ENCODE results near the gene NAPB.
A peak's percentile ranks its signal among the peaks of the same experiment; 100 is the strongest.
"Not testable (repeated sequence)": the region's sequence is repeated elsewhere in the genome, so short reads cannot be mapped to it uniquely, and the experiment has no call there.

NAPB gene

GRCh38 chr20:23367770-23368169 is 53.5 kb downstream of the NAPB start:
- DNase-seq (ENCODE audit: low spot score) = no peak

DNA sequence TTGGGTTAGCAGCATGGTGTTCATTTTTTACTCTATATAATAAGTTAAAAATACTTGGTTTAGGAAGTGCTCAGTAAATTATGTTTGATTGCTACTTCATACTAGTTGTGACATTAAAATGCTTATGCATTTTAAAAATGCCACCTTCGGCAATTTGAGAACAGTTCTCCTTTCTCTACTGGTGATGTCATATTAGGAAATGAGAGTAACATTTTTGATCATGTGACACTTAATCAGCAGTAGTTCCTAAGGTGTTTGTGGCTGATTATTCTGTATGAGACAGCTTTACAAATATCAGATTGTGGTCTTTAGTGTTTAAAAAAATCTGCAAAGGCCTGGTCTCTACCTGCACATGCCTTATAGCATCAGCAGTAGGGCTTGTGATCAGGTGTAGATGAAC is 54.9 kb downstream of the NAPB start:
- no peak for DNase-seq (ENCODE audit: low spot score)

- DNase-seq (ENCODE audit: low spot score) = no peak
Observed at GRCh38 chr20:23365390-23366165, 55.7 kb downstream of the NAPB start.

GRCh38 chr20:23363257-23363649 is 58.0 kb downstream of the NAPB start:
- DNase-seq (ENCODE audit: low spot score) = no peak

DNA sequence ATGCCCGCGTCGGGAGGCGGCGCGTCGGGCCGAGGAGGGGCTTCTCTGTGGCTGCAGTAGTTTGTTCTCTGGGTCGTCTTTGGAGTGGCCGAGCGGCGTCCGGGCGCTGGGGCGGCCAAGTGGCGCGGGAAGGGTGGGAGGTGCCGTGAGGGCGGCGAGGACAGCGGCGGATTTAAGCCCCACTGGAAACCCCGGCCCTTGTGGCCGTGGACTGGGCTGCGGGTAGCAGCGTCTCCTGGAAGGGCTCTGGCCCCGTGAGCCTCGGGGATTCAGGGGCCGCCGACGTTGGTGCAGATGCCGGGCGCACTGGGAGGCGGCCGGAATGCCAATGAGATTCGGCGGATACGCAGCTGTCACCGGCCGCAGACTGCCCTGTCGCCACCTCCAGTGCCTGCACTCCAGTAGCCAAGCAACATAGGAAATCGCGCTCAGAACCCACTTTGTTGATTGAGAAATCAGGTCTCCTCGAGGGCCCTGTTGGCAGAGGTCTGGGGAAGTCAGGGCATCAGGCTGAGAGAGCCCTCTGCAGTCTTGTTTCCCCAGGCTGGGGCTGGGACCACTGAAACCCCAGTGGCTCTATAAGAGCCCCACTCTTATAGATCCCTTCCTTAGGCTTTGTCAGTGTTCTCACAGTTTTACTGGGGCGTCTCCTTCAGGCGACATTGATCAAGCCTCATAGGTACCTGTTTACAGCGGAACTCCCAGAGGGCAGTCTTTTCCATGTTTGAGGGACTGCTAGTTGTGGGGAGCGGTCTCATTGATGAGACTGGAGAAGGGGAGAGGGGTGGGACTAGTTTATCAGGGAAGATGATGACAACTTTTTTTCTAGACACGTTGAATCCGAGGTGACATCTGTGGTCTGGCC is 58.7 kb downstream of the NAPB start:
- DNase-seq (ENCODE audit: low spot score) = peak; percentile 54

DNA sequence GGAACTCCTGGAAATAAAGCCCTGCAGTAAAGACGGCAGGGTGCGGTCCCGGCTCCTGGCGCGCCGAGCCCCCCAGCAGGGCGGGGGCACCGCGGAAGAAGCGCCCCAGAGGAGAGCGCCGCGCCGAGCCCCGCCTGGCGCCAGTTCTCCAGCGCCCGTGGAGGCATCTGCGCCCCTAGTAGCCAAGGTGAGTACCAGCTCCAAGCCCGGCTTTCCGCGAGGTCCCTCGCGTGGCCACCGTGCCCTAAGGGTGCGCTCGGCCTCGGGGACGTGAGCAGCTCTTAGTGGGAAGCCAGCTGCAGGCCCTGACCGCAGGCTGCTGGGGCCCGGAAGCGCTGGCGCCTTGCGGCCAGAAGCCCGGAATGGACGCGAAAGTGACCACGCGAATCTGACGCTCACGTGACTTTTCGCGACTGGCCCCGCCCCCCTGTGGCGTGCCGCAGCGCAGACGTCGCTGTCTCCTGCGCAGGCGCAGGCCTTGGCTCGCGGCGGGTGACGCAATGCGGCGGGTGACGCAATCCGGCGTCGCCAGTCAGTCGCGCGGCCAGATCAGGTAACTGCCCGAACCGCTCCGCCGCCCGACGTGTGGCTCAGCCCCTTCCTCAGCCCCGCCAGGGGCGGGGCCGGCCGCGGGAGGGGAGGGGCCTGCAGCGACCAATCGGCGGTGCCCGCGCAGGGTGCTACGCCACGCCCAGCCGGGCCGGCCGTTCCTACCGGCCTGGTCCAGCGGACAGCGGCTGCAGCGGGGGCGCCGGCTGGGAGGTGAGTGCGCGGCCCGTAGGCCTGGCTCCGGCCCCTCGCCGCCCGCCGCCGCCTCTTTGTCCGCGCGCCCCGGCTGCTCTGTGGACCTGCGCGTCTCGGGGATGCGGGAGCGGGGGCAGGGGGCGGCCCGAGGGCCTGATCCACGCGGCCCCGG is 59.6 kb downstream of the NAPB start, which contains the start of gene GZF1:
GZF1 (plus strand) TSS at position 707 of the 916 bp plus-strand sequence. CDS start 2,202 bp downstream, outside the sequence.
- peak; percentile 98 for DNase-seq (ENCODE audit: low spot score)

DNA sequence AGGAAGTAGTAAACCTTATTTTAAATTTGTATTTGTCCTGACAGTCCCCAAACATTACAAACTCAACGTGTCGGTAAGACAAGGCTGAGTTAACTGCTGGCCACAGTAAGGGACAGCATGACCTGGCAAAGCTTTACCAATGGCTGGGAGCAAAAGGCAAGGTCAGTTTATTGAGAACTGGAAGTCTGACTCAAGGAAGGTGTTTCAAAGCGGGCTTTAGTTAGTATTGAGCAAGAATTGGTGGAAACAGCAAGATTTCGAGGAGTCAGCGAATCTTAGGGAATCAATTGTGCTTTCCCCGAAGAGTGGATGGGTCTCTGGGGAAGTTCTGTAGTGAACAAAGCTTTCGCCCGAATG is 60.2 kb downstream of the NAPB start:
- no peak for DNase-seq (ENCODE audit: low spot score)

DNA sequence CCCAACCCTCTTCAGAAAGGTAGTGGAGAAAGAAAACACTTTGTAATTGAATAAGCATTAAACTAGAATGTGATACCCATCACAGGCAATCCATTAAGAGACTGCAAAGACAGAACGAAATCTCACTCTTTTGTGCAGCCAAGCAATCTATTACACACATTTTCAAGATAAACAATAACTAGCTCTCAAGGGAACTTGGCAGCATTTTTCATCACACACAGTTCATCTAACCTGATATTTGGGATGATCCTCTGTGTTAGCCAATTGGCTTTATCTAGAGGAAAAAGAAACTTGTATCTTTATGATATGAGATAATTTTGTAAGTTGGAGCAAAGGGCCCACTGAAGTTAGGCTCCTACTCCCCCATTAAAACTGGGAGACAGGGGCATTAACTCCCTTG is 60.8 kb downstream of the NAPB start:
- no peak for DNase-seq (ENCODE audit: low spot score)

- no peak for DNase-seq (ENCODE audit: low spot score)
Observed at GRCh38 chr20:23358923-23359593, 62.2 kb downstream of the NAPB start.

DNA sequence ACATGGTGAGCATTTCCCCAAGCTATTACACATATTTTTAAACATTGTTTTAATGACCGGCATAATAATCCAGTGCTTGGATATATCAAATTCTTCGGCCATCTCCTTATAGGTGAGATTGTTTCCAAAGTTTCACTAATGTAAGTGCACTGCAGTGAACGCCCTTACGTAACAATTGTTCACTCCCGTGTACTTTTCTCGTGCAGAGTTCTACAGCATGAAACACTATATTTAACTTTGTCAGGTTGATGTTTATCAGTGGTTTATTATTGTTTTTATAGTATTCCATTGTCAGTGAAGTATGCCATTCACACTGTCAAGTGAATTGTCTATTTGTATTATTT is 62.8 kb downstream of the NAPB start:
- no peak for DNase-seq (ENCODE audit: low spot score)

GRCh38 chr20:23357767-23358562 is 63.3 kb downstream of the NAPB start:
- peak; percentile 92 for DNase-seq (ENCODE audit: low spot score)

GRCh38 chr20:23356203-23356602 is 65.1 kb downstream of the NAPB start:
- no peak for DNase-seq (ENCODE audit: low spot score)

DNA sequence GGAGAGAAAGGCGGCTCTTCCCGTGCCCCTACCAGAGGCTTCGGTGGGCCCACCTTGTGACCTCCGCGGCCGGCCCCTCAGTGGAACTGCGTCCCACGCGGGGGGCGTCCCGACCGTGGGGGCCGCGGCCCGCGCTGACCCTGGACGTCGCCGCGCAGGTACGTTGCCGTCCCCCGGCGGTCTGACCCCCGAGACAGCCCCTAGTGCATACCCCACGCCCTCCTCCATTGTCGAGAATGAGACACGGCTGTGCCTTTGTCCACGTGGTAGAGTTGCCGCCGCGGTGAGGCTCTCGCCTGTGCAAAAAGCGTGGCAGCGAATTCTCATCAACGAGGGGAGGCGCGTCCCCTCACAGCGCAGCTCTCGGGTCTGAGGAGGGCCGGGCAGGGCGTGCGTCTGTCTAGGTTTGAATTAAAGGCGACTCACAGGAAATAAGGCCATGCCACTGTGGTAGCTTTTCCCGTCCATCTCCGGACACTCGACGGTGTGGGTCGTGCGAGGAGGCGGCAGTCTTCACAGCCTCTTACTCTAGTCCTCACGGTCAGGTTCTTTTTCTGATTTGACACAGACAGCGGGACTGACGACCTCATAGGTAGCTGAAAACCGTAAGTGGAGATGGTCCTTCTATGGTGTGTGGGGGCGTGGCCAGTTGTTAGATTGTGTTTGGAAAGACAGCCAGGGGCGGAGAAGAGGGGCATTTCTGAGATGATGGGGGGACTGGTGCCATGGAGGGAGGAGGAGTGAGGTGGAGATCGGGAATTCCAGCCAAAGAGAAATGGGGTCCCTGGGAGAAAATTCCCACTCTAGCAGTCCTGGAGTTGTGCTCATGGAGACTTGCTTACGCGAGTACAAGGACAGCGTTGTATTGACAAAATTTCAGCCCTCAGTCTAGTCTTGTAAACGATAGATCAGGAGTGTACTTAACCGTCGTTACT is 70.1 kb downstream of the NAPB start:
- peak; percentile 55 for DNase-seq (ENCODE audit: low spot score)

- peak; percentile 95 for DNase-seq (ENCODE audit: low spot score)
Observed at GRCh38 chr20:23350196-23350903, 70.9 kb downstream of the NAPB start, which contains the start of gene NXT1. Gene NXT1, plus strand, starts transcription at chr20:23350791. Its CDS starts 3,251 bp downstream, at chr20:23354042.

- peak; percentile 91 for DNase-seq (ENCODE audit: low spot score)
Observed at GRCh38 chr20:23349338-23350195, 71.7 kb downstream of the NAPB start.

DNA sequence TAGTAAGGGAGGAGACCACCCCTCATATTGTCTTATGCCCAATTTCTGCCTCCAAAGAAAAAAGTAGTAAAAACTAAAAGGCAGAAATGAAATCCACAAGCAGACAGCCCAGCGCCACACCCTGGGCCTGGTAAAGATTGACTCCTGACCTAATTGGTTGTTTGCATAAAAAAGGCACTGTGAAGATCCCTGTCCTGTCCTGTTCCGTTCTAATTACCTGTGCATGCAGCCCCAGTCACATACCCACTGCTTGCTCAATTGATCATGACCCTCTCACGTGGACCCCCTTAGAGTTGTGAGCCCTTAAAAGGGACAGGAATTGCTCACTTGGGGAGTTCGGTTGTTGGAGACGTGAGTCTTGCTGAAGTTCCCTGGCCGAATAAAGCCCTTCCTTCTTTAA is 72.8 kb downstream of the NAPB start:
- DNase-seq (ENCODE audit: low spot score) = not testable (repeated sequence)

DNA sequence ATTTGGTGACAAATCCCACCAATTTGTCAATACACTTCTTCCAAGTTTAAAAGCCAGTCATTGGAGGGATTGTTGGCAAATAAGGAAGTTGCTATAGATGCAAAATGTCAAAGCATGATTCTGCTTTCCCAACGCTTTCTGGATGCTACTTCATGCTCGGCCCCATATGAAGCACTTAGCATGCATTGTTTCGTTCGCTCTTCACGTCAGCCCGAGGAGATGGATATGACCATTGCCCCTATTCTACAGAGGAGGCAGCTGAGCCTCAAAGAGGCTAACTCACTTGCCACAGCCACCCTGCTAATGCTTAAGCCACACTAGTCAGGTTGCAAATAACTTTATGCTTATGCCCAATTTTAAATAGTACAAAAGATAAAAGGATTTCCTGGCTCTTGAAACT is 73.5 kb downstream of the NAPB start:
- no peak for DNase-seq (ENCODE audit: low spot score)

DNA sequence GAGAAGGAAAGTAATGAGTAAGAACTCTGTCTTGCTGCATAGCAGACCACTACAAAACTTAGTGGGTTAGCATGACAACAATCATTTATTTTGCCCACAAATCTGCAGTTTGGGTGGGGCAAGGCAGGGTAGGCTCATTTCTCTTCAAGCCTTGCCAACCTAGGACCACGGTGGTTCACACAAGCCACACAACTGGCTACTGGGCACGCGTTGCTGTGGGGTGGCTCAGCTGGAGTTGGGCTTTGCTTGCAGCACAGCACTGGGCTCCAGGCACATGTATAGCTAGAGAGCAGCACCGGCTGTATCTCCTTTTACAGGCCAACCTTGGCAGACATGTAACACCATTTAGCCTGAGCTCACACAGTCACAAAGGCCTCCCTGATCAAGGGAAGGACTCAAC is 75.3 kb downstream of the NAPB start:
- DNase-seq (ENCODE audit: low spot score) = no peak
